OCI-LY1 (cell line): Measurements from ENCODE around the gene RELCH.

ENCODE experiments used
- EZH2 ChIP-seq: fragments of 200-600 bp; sonication (generic), shearing (Covaris generic); IDR thresholded peaks from 2 replicates; pipeline ENCODE4 v1.8.0; 2017; ENCODE audit warnings: borderline replicate concordance, mixed run types, mild to moderate bottlenecking, antibody characterized with exemption, low read length, moderate library complexity, mixed read lengths
- TF ChIP-seq, protein P1 (sequence below): fragments of 200-600 bp; sonication (generic), shearing (Covaris generic); IDR thresholded peaks from 2 replicates; pipeline ENCODE4 v1.5.1; 2017; ENCODE audit warnings: mild to moderate bottlenecking, antibody characterized with exemption, low read length, moderate library complexity, mixed read lengths

DNA sequence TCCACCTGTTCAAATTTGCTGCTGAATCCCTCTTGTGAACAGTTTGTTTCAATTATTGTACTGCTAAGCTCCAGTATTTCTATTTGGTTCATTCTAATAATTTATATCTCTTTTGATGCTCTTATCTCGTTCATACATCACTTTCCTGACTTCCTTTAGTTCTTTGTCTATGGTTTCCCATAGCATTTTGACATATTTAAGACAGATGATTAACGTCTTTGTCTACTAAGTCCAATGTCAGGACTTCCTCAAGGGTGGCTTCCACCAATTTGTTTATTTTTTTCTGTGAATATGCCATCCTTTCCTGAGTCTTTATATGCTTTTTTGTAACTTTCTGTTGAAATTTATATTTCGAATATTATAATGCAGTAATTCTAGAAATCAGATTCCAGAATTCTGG is 9.8 kb upstream of the RELCH start:
- TF ChIP-seq, protein P1, sequence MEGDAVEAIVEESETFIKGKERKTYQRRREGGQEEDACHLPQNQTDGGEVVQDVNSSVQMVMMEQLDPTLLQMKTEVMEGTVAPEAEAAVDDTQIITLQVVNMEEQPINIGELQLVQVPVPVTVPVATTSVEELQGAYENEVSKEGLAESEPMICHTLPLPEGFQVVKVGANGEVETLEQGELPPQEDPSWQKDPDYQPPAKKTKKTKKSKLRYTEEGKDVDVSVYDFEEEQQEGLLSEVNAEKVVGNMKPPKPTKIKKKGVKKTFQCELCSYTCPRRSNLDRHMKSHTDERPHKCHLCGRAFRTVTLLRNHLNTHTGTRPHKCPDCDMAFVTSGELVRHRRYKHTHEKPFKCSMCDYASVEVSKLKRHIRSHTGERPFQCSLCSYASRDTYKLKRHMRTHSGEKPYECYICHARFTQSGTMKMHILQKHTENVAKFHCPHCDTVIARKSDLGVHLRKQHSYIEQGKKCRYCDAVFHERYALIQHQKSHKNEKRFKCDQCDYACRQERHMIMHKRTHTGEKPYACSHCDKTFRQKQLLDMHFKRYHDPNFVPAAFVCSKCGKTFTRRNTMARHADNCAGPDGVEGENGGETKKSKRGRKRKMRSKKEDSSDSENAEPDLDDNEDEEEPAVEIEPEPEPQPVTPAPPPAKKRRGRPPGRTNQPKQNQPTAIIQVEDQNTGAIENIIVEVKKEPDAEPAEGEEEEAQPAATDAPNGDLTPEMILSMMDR = no peak
- no peak for TF ChIP-seq EZH2
